HepG2 (cell line): ENCODE results near the gene PRDX5.

ENCODE experiments used
- CTCF ChIP-seq: sonication (generic); formaldehyde crosslinking; IDR thresholded peaks from 2 replicates; pipeline ENCODE4 v1.5.0; 2020; ENCODE audit warnings: mild to moderate bottlenecking, missing genetic modification reagents, moderate library complexity
- ELF4 ChIP-seq: sonication (generic); formaldehyde crosslinking; IDR thresholded peaks from 2 replicates; pipeline ENCODE4 v1.5.0; 2020; ENCODE audit warnings: missing genetic modification reagents, mild to moderate bottlenecking, moderate library complexity, borderline replicate concordance
- MXI1 ChIP-seq: IDR thresholded peaks from 3 replicates; pipeline ENCODE4 v1.6.1; 2012; ENCODE audit warnings: low read depth, low read length, inconsistent platforms, borderline replicate concordance
- YY1 ChIP-seq: IDR thresholded peaks from 2 replicates; pipeline ENCODE4 v1.6.1; 2011; ENCODE audit warnings: low read length, low read depth, moderate library complexity, mild to moderate bottlenecking; ENCODE audit not compliant: insufficient read depth, insufficient replicate concordance
- TF ChIP-seq, protein P1 (sequence below): sonication (generic); formaldehyde crosslinking; IDR thresholded peaks from 2 replicates; pipeline ENCODE4 v1.8.1; 2023; ENCODE audit warnings: missing genetic modification reagents, inconsistent platforms, borderline replicate concordance
- TF ChIP-seq, protein P2 (sequence below), 2 experiments: IDR thresholded peaks; 2 replicates each; pipeline ENCODE4 v1.6.1; 2011 to 2012; ENCODE audit warnings: low read length in 2 of 2, borderline replicate concordance in 1 of 2, low read depth in 1 of 2, mild to moderate bottlenecking in 1 of 2, moderate library complexity in 1 of 2

DNA sequence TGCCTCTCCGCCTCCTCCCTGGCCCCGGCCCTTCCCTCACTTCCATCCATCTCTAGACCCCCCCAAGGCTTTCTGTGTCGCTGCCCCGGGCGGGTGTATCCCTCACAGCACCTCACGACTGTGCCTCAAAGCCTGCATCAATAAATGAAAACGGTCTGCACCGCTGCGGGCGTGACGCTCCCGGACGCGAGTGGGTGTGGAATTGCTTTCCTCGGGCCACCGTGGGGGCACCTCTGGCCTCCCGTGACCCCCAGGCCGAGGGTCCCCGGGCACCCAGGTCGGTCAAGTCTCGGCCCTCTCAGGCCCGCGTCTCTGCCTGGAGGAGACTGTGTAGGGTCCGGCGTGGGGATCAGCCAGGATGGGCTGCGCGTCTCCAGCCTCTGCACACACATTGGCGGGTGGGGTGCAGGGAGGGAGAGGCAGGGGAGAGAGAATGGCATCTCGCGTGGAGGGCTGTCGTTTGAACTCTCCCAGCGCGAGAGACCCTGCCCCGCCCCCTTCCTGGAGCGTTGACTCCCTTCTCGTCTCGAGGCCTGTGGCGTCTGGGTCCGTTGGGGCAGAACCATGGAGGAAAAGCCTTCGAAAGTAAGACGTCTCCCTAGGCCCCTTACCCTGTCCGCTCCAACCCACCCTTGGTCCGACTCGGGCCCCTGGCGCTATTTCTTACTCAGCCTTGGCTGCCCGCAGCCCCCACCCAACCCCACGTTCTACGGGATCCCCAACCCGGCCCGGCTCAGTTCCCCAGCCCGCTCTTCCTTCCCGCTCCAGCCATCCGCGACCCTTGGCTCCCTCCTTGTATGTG, 17.9 kb upstream of the PRDX5 start, which contains the start of gene CATSPERZ:
- TF ChIP-seq ELF4 (CRISPR knock-in tag) = no peak
- TF ChIP-seq YY1 = no peak
- TF ChIP-seq MXI1 = no peak
- TF ChIP-seq, protein P1, sequence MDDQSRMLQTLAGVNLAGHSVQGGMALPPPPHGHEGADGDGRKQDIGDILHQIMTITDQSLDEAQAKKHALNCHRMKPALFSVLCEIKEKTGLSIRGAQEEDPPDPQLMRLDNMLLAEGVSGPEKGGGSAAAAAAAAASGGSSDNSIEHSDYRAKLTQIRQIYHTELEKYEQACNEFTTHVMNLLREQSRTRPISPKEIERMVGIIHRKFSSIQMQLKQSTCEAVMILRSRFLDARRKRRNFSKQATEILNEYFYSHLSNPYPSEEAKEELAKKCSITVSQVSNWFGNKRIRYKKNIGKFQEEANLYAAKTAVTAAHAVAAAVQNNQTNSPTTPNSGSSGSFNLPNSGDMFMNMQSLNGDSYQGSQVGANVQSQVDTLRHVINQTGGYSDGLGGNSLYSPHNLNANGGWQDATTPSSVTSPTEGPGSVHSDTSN (CRISPR knock-in tag) = no peak
- TF ChIP-seq CTCF (CRISPR knock-in tag) = no peak
- TF ChIP-seq, protein P2, sequence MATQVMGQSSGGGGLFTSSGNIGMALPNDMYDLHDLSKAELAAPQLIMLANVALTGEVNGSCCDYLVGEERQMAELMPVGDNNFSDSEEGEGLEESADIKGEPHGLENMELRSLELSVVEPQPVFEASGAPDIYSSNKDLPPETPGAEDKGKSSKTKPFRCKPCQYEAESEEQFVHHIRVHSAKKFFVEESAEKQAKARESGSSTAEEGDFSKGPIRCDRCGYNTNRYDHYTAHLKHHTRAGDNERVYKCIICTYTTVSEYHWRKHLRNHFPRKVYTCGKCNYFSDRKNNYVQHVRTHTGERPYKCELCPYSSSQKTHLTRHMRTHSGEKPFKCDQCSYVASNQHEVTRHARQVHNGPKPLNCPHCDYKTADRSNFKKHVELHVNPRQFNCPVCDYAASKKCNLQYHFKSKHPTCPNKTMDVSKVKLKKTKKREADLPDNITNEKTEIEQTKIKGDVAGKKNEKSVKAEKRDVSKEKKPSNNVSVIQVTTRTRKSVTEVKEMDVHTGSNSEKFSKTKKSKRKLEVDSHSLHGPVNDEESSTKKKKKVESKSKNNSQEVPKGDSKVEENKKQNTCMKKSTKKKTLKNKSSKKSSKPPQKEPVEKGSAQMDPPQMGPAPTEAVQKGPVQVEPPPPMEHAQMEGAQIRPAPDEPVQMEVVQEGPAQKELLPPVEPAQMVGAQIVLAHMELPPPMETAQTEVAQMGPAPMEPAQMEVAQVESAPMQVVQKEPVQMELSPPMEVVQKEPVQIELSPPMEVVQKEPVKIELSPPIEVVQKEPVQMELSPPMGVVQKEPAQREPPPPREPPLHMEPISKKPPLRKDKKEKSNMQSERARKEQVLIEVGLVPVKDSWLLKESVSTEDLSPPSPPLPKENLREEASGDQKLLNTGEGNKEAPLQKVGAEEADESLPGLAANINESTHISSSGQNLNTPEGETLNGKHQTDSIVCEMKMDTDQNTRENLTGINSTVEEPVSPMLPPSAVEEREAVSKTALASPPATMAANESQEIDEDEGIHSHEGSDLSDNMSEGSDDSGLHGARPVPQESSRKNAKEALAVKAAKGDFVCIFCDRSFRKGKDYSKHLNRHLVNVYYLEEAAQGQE (IDR thresholded peaks at IDR 0.05; ENCODE audit: borderline replicate concordance in 1 of 2, low read depth in 1 of 2, low read length in 2 of 2) = no peak
